RPMI7951 (cell line): ENCODE results near the gene RGPD5. TPM values are rescaled to one million over a fixed set of nuclear protein-coding genes. Genes with fewer than 3 reads are reported as not detected.
"Not testable (repeated sequence)": the region's sequence is repeated elsewhere in the genome, so short reads cannot be mapped to it uniquely, and the experiment has no call there.

Experiments used
- DNase-seq: peaks from one replicate; pipeline ENCODE4 v3.0.0-alpha.2; 2012; ENCODE audit warnings: low read depth
- total RNA-seq: library from RNA; depleted of rRNA; stranded (reverse); fragments of >200 nt; shearing (Covaris generic); gene quantifications from 2 replicates; pipeline ENCODE4 v1.2.3, GENCODE V29; 2014; rRNA removed

The RGPD5 gene
- total RNA-seq, result 1.7 and 28.5 TPM in 2 replicates

- DNase-seq, result not testable (repeated sequence)
Measured at GRCh38 chr2:109794074-109794737, at the start of gene RGPD5. Gene RGPD5, plus strand, starts transcription at chr2:109794305. Its CDS starts 161 bp downstream, at chr2:109794466.

DNA sequence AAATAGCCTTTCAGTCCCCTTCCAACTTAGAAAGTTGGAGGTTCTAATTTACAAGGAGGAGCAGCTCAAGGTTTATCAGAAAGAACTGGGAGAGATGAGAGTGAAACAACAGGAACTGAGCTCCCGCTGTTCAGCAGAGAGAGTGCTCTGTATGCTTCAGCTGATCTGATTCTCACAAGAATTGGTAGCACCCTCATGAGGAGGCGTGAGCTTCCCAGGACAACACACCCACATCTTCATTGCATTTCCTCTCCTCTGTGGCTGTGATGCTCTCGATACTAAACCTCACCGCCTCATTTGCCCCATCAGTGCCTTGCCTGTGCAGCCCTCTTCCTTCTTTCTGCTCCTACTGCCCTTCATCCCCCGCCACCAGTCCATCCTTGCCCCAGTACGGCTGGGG, 42.5 kb upstream of the RGPD5 start:
- not testable (repeated sequence) for DNase-seq

DNA sequence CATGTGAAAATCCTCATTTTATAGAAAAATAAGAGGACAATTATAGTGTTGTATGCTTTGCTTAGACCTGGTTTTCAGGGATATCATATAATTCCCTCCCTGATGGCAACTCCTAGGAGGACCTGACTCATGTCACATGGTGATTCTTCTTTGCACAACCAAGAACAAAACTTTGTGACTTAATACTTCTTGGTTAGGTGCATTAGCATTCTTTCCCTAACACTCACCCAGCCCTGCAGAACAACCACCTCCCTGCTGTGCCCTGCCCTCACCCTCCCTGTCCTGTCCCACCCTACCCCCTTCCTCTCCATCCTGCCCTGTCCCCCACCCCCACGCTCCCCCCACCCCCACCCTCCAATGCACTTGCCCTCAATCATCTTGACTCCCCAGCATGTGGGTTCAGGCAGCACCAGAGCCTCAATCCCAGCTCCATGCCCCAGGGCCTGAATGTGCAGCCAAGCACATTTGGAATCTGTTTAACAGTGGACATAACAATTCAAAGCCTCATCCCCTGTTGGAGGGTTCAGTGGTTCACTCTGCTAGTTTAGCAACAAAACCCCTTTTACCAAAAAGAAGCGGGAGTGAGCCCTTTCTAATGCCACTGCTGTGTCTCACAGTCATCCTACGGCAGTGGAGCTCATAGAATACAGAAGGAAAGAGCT, 36.8 kb upstream of the RGPD5 start:
- DNase-seq, result not testable (repeated sequence)

DNA sequence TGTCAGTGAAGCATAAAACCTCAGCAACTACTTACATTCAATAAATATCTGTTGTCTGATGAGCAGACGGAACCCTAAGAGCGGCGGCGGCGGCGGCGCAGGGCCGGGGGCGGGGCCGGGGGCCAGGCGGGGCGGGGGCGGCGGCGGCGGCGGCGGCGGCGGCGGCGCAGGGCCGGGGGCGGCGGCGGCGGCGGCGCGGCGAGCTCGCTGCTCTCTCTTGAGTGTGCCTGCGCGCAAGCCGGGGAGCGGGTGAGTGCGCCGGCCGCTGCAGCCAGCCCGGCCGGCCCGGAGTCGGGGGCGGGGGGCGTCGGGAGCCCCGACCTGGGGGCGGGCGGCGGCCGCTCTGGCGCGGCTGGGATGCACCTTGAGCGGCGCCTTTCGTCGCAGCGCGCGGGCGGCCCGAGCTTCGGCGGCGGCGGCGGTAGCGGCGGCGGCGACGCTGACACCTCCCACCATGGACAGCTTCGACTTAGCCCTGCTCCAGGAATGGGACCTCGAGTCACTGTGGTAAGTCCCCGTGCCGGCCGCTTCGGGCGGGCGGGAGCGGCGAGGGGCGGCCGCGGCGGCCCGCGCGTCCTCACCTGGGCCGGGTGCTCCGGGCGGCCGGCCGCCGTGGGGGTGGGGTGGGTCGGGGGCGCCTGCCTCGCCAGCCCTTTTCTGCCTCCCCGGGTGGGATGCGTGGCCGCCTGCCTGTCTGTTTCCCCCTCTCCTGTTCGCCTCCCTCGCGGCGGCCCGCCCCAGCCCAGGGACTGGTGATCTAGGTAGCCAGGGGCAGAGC, 33.7 kb upstream of the RGPD5 start:
- not testable (repeated sequence) for DNase-seq

GRCh38 chr2:109761043-109761454, 33.1 kb upstream of the RGPD5 start:
- DNase-seq, result not testable (repeated sequence)

- DNase-seq, result not testable (repeated sequence)
Measured at GRCh38 chr2:109761976-109762375, 32.1 kb upstream of the RGPD5 start.

DNA sequence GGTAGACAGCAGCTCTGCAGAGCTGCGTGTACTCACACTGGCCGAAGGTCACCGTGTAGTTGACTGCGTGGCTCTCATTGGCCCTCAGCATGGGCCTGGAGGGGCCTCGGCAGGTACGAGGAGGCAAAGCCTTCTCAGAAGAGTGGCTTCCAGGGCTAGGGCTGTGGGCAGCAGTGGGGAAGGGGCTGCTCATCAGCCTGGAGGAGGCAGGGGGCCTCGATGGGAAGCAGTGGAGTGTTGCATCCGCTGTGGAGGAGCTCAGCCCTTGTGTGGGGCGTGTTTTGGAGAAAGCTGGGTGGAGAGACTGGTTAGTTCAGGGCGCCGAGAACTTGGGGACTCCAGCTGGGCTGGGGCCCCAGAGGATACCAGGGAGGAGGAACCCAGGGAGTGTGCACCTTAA, 28.0 kb upstream of the RGPD5 start:
- DNase-seq, result not testable (repeated sequence)

- not testable (repeated sequence) for DNase-seq
Measured at GRCh38 chr2:109766886-109767578, 27.1 kb upstream of the RGPD5 start.

GRCh38 chr2:109768934-109769333, 25.2 kb upstream of the RGPD5 start:
- not testable (repeated sequence) for DNase-seq

- not testable (repeated sequence) for DNase-seq
Measured at GRCh38 chr2:109779118-109779517, 15.0 kb upstream of the RGPD5 start.

DNA sequence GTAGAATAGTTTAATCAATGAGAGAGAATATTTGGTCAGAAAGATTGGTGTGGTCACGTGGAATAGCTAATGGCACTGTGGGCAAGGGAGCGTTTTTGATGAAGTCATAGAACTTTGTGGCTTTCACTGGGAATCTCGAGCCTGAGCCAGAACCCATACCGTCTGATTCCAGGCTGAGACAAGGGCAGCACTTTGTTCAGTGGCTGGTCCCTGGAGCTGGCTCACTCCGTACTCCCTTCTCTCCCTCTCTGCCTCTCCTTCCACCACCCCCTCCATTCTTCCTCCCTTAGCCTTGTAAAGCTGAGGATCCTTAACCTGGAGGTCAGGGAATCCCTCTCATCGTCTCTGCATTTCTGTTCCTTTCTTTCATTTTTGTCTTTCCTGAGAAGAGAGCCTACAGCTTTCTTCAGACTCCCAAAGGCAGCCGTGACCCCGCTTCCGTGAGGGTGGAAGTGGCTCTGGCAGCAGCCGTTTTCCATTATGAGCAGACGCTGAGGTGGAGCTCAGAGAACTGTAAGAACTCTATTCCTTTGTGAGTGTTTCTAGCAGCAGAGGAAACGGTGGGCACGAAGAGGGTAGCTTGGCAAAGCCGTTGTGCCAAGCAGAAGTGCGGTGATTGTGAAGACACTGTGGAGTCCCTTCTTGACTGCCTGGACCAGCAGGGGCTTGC, 12.8 kb upstream of the RGPD5 start:
- DNase-seq, result not testable (repeated sequence)

- DNase-seq, result not testable (repeated sequence)
Measured at GRCh38 chr2:109782446-109782993, 11.6 kb upstream of the RGPD5 start.

DNA sequence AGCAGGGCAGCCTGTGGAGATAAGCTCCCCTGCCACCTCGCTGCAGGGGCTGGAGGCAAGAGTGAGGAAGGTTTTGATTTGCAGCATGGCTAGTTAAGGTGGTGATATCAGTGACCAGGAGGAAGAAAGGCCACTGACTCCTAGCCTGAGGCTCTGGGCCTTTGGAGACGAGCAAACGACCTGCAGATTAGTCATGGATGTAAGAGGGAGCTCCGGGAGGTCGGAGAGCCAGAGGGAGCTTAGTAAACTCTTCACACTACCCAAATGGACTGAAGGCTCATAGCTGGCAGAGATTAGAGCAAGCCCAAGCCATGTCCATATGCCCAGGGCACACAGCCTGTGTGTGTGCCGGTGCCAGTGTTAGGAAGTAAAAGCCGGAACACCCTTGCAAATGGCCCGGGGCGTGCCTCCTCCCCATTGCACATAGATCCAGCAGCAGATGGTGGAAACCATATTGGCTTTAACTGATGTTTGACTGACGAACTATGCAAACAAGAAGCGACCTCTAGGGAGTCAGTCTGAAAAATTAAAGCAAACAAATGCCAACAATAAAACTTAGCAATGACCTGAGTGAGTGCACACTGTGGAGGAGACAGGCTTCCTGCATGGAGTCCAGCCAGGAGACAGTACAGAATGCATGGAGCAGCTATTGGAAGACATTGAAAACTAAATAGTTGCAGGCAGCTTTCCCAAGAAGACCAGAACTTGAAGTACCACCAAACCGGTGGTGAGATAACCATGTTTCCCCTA, 2.4 kb upstream of the RGPD5 start:
- DNase-seq, result not testable (repeated sequence)

DNA sequence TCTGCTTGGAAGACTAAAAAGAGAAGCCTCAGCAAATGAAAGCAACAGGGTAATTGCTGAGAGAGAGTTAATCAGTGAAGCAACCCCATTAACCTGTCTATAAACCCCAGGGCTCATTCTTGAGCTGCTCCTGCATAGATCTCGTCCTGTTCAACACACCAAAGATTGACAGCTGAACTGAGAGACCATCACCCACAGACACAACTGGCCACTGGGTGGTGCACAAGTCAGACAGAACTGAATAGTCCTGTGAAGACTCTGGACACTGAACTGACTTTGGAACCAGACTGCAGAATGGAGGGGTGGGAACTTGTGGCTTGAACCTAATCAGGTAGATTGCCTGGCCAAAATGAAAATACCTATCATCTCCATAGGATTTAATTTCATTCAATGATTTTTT, 1.4 kb upstream of the RGPD5 start:
- not testable (repeated sequence) for DNase-seq

DNA sequence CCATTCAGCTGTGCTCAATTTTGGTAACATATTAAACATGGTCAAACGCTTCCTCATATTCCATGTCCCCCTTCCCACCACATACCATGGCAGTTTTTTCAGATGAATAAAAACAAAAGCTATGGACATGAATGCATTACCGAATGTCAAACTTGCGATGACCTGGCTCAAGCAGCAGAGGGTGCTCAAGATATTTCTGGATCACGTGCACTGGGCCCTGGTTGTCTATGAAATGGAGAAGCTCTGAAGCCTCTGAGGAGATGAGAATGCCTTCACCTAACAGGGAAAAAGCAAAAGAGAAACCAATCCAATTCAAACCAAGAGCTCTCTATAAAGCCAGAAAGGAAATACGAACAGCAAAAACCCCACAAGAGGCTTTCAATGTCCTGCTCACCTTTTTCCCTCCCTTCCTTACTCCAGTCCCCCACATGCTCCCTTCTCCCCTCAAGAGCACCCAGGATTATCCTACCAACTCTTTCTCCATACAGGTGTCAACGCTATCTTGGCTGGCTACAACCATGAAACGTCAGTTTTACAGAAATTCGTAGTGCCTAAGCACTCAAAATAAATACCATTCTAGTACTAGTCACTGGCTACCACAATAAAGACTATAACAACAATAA, 77.1 kb downstream of the RGPD5 start:
- DNase-seq, result not testable (repeated sequence)

DNA sequence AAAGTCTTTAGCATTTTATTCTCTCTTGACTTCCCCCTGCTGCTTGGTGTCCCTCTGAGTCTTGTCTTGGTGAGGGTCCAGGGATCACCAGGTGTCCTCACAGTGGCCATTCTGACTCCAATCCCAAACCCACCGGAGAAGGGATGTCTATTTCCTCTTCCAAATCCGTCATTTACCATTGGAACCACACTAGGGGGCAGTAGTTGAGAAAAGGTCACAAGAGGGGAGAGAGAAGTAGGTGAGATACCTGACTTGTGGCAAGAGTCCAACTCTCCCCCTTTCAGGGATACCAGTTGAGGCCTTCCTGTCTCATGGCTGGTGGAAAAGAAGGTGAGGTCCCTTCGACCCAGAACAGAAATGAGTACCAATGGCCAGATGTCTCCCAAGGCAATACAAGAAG, 82.5 kb downstream of the RGPD5 start:
- not testable (repeated sequence) for DNase-seq

DNA sequence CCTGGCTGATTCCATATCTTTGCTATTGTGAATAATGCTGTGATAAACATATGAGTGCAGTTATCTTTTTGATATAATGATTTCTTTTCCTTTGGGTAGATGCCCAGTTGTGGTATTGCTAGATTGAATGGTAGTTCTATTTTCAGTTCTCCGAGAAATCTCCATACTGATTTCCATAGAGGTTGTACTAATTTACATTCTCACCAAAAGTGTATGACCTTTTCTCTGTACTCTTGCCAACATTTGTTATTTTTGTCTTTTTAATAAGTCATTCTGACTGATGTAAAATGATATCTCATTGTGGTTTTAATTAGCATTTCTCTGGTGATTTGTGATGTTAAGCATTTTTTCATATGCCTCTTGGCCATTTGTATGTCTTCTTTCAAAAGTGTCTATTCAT, 88.0 kb downstream of the RGPD5 start:
- DNase-seq, result not testable (repeated sequence)

GRCh38 chr2:109888414-109888813, 94.3 kb downstream of the RGPD5 start:
- DNase-seq, result not testable (repeated sequence)

GRCh38 chr2:109889909-109890308, 95.8 kb downstream of the RGPD5 start:
- DNase-seq, result not testable (repeated sequence)

- DNase-seq, result not testable (repeated sequence)
Measured at GRCh38 chr2:109891024-109891423, 96.9 kb downstream of the RGPD5 start.
